GM21360 (cell line): ENCODE results near the gene ATAT1.
"Not testable (repeated sequence)": the region's sequence is repeated elsewhere in the genome, so short reads cannot be mapped to it uniquely, and the experiment has no call there.

Experiments used
- ATAC-seq: cut with Tn5 transposase; IDR thresholded peaks from one replicate; pipeline ENCODE4 v1.9.1; 2021; ENCODE audit warnings: mild to moderate bottlenecking, moderate library complexity; ENCODE audit not compliant: unreplicated experiment

The ATAT1 gene

DNA sequence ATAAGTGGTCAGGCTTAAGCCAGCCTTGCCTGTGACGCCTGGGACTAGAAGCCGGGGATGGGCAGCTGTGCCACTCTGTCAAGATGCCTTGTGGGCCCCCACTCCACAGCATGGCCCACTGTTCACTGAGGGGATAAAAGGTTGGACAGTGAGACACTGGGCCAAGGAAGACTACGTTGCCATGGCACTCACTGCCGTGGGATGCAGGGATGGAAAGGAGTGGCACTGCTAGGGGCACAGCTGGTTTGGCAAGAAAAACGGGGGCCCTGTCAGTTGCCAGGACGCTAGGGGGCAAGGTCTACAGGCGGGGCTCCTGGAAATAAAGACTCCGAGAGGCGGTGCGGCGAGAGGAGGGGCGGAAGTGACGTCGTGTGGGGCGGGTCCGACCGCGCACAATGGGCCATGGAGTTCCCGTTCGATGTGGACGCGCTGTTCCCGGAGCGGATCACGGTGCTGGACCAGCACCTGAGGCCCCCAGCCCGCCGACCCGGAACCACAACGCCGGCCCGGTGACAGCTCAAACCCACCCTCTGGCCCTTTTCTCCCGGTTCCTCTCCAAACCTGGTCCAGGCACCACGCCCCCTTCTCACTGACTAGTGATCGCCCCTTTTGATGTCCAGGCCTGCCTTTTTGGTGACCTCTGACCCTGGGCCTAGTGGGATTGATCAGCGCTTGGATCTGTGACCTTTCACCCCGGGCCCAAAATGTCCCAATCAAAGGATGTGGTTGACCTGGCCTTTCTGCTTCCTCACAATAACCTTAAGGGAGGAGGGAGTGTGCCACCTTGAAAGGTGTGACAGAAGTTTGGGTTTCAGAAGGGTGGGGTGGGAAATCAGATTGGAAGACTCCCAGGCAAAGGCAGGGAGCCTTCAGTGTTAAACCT is at the start of gene ATAT1:
TSS of gene ATAT1 (plus strand) at position 391 of the 883 bp plus-strand sequence.
- ATAC-seq: peak; percentile 81

GRCh38 chr6:30578051-30578450 is 48.6 kb upstream of the ATAT1 start:
- no peak for ATAC-seq

DNA sequence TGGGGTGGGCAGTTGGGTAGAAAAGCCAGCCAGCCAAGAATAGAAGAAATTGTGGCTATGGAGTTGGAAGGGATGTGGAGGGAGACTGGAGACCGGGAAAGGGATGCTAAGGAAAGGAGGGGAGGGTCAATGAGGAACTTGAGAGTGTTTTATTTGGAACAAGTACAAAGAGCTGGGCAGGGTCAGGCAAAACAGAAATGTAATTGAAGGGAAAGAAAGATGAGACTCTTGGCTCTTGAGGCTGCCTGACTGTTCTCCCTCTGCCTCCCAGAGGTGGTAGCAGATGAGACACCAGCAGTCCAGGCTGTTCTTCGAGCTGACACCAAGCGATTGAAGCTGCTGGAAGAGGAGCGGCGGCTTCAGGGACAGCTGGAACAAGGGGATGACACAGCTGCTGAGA is 42.8 kb upstream of the ATAT1 start:
- no peak for ATAC-seq

DNA sequence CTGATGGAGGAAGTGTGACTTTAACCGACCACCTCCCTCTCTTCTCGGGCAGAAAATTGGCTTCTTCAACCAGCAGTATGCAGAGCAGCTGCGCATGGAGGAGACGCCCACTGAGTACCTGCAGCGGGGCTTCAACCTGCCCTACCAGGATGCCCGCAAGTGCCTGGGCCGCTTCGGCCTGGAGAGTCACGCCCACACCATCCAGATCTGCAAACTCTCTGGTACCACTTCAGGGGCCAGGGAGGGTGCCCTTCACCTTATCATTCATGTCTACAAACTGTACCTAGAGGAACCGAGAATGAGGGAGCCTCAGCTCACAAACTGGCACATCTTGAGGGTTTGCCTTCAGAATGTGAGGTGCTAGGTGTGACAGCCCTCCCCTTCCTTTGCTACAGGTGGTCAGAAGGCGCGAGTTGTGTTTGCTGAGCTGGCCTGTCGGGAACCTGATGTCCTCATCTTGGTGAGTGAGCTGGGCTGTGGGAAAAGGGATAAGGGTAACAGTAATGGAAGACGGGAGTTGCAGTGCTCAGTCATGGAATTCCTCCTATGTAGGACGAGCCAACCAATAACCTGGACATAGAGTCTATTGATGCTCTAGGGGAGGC is 36.8 kb upstream of the ATAT1 start:
- no peak for ATAC-seq

DNA sequence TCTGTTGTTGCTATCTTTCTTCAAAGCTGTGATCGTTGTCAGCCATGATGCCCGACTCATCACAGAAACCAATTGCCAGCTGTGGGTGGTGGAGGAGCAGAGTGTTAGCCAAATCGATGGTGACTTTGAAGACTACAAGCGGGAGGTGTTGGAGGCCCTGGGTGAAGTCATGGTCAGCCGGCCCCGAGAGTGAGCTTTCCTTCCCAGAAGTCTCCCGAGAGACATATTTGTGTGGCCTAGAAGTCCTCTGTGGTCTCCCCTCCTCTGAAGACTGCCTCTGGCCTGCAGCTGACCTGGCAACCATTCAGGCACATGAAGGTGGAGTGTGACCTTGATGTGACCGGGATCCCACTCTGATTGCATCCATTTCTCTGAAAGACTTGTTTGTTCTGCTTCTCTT is 36.2 kb upstream of the ATAT1 start:
- ATAC-seq: no peak

DNA sequence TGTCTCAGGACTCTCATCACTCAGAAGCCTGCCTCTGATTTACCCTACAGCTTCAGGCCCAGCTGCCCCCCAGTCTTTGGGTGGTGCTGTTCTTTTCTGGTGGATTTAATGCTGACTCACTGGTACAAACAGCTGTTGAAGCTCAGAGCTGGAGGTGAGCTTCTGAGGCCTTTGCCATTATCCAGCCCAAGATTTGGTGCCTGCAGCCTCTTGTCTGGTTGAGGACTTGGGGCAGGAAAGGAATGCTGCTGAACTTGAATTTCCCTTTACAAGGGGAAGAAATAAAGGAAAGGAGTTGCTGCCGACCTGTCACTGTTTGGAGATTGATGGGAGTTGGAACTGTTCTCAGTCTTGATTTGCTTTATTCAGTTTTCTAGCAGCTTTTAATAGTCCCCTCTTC is 35.7 kb upstream of the ATAT1 start:
- no peak for ATAC-seq

DNA sequence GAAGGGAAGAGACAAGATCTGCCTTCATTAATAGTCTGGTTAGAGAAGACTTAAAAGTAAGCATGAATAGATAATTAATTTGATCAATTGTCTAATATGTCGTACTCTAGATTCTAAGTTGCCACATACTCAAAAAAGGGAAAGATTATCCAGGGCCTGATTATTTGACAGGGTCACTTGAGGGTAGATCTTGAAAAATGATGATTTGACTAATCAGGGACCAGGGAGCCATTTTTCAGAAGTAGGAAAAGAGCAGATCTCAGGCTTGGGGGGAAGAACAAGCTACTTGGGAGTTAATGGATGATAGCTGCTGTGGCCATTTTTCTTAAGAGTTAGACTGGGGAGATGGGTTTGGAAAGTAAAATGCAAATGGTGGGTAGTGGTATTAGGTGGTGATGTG is 34.4 kb upstream of the ATAT1 start:
- ATAC-seq: no peak

DNA sequence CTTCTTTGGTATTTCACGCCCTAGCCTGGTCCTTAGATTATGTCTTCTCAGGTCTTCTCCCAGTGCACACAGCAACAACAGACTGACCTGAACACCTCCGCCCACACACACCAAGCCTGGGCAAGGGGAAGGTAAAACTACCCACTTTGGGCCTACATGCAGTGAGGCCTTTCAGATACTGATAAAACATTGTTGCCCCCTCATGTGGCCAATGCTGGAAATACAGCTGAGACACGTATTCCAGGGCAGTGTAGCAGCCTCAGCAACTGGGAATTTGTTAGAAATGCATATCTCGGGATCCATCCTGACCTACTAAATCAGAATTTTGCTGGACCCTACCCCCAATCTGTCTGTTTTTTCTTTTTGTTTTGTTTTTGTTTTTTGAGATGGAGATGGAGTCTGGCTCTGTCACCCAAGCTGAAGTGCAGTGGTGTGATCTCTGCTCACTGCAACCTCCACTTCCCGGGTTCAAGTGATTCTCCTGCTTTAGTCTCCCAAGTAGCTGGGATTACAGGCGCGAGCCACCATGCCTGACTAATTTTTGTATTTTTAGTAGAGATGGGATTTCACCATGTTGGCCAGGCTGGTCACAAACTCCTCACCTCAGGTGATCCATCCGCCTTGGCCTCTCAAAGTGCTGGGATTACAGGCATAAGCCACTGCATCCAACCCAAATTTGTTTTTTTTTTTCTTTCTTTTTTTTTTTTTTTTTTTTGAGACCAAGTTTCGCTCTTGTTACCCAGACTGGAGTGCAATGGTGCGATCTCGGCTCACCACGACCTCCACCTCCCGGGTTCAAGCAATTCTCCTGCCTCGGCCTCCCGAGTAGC is 29.1 kb upstream of the ATAT1 start:
- ATAC-seq: not testable (repeated sequence)

DNA sequence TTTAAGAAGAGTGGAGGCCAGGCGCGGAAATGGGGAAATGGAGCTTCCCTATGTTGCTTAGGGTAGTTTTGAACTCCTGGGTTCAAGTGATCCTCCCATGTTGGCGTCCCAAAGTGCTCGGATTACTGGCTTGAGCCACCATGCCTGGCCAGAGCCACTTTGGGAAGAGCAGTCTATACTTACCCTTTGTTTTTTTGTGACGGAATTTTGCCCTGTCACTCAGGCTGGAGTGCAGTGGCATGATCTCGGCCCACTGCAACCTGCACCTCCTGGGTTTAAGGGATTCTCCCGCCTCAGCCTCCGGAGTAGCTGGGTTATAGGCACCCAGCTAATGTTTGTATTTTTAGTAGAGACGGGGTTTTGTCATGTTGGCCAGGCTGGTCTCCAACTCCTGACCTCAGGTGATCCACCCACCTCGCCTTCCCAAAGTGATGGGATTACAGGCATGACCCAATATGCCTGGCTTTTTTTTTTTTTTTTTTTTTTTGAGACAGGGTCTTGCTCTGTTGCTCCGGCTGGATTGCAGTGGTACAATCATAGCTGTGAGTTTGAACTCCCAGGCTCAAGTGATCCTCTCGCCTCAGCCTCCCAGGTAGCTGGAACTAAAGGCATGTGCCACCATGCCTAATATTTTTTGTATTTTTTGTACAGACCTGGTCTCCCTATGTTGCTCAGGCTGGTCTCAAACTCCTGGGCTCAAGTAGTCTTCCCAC is 27.6 kb upstream of the ATAT1 start:
- ATAC-seq: no peak

DNA sequence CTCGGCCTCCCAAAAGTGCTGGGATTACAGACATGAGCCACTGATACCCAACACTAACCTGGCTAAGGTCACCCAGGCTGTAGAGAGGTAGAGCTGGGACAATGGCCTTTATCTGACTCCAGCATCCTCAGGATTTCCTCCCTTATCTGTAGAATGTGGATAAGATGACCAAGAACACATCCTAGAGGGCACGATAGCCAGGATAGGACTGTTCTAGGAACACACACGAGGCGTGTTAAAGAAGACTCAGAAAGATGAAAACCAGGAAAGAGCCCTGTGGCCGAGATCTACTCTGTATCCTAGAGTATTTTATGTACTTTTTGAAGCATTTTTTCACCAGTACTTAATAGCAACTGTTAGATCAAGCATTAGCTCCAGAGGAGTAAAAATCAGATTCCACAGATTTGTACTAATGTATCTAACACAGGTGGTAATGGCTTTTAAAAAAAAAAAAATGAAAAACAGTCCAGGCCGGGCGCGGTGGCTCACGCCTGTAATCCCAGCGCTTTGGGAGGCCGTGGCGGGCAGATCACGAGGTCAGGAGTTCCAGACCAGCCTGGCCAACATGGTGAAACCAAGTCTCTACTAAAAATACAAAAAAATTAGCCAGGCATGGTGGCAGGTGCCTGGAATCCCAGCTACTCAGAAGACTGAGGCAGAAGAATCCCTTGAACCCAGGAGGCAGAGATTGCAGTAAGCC is 26.9 kb upstream of the ATAT1 start:
- ATAC-seq: no peak

GRCh38 chr6:30600451-30600961 is 26.2 kb upstream of the ATAT1 start:
- ATAC-seq: no peak

GRCh38 chr6:30601436-30601814 is 25.2 kb upstream of the ATAT1 start:
- no peak for ATAC-seq

DNA sequence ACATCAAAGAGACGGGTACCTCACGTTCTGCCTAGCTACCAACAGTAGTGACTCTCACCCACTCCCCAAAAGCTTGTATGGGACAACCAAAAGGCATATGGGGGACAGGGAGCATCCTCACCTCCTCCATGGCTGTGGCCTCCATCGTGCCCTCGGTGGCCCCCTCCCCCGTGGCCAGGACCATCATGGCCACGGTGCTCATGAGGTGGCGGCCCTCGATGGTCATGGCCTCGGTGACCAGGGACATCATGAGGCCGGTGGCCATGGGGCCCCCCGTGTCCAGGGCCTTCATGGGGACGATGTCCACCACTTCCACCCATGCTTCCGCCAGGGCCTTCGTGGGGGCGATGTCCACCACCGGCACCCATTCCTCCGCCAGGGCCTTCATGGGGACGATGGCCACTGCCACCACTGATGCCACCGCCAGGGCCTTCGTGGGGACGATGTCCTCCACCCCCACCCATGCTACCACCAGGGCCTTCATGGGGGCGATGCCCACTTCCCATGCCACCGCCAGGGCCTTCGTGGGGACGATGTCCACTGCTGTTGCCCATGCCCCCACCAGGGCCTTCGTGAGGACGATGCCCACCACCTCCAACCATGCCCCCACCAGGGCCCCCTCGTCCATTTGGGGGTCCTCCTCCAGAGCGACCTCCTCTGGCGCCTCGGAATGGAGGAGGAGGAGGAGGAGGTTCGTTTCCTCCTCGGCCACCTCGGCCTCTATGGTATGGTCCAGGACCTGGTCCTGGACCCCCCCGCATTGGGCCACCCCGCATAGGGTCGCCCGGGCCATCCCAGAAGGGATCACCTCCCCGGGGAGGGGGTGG is 24.6 kb upstream of the ATAT1 start:
- no peak for ATAC-seq

GRCh38 chr6:30603961-30604360 is 22.7 kb upstream of the ATAT1 start:
- no peak for ATAC-seq

- no peak for ATAC-seq
Measured at GRCh38 chr6:30610065-30610464, 16.6 kb upstream of the ATAT1 start.

DNA sequence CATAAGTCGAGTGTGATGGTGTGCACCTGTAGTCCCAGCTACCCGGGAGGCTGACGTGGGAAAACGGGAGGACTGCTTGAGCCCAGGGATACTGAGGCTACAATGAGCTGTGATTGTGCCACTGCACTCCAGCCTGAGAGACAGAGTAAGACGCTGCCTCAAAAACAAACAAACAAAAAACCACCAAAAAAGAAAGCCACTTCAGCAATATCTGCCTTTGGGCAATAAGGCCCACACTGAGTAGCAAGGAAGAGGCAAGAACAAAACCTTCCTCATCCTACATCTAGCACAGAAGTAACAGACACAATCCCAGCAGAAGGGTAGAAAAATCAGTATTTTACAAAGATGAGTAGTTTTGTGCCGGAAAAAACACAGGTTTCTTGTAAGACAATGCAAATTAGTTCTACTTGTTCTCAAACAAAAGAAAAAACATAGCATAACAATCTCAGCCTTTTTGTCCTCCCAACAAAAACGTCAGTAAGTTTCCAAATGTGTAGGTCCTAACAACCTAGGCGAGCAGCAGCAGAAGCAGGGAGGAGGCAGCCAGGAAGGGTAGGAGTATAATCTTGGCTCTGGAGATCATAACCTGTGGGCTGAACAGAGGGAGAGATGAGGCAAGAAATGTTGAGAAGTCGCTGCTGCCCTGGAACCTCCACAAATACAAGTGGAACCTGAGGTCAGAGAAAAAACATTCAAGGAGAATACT is 15.4 kb upstream of the ATAT1 start:
- ATAC-seq: no peak

DNA sequence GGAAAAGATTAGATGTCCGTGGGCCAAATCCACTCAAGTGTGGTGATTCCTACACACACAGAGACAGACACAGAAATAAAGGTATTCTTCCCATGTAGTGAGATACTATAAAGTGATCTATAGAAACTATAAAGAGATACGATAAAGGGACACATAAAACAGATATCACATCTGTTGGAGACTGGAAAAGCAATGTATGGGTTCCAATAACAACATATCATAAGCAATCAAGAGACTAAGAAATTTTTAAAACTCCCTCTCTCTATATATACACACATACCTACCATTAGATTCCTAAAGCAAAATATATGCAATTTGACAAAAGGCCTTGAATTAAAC is 14.8 kb upstream of the ATAT1 start:
- ATAC-seq: no peak

DNA sequence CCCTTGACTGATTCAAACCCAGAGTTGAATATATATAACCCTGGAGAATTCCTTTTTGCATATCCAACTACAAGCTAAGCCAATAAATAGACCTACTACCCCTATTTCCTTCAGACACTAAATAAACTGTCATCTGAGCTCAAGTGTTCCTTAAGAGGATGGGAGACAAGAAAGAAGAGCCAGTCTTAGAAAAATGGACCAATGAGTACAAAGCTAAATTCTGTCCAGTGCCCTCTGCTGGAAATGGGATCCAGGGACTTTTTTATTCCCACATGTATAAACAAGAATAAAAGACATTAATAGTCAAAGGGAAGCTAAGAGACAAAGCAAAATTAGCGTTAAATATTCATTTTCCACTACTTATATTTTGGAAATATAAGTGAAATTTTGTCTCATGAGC is 14.5 kb upstream of the ATAT1 start:
- no peak for ATAC-seq

DNA sequence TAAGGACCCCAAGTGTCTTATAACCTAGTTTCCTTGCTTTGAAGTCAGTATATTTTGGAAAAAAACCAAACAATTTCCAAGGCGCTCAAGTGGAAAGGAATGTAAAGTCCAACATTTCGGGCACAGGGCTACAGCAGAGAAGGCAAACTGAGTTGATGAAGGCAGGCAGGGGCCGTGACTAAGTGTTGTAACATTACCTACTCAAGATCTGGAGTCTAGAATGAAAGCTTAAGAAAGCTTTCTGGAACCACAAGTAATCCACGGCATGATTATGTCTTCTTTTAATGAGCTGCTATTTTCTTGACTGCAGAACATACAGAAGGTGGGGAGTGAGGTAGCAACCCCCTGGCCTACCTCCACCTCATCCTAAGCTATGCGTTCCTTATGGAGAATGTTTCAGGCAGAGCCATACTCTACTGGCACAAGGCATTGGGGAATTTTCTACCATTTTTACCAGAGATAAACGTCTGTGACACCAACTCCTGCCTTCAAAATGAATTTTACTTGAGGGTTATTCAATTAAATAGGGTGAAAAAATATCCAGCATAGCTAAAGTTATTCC is 13.9 kb upstream of the ATAT1 start:
- no peak for ATAC-seq
